Neural cell (in vitro differentiated cells): ENCODE results near the gene HTR7.

ENCODE experiments used
- EP300 ChIP-seq: fragments of 450-650 bp; conservative IDR thresholded peaks from 2 replicates; pipeline ENCODE4 v1.6.1; 2014; ENCODE audit warnings: antibody characterized with exemption, mild to moderate bottlenecking, moderate library complexity; ENCODE audit not compliant: poor library complexity, severe bottlenecking
- TF ChIP-seq, protein P1 (sequence below): fragments of 450-650 bp; IDR thresholded peaks from 2 replicates; pipeline ENCODE4 v1.5.1; 2014; ENCODE audit warnings: antibody characterized with exemption, mild to moderate bottlenecking, moderate library complexity; ENCODE audit not compliant: poor library complexity, severe bottlenecking
- TF ChIP-seq, protein P2 (sequence below): IDR thresholded peaks from 2 replicates; pipeline ENCODE4 v1.6.1; 2012; ENCODE audit warnings: borderline replicate concordance

DNA sequence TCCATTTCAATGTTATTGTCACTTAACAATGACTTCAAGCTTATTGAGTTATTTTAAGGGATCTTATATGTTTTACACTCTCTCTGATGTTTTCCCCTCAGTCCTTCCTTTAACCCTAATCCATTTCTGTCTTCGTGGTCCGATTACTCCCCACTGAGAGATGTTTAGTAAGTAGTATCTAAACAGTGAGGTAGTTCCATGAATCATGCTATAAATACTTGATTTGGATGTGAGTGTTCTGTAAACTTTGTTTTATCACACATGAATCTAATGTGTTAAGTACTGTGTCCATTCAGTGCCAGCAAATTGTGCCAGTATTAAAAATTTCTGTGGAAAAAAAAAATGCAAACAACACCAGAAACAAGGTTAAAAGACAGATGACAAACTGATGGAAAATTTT is 32.5 kb upstream of the HTR7 start:
- TF ChIP-seq, protein P1, sequence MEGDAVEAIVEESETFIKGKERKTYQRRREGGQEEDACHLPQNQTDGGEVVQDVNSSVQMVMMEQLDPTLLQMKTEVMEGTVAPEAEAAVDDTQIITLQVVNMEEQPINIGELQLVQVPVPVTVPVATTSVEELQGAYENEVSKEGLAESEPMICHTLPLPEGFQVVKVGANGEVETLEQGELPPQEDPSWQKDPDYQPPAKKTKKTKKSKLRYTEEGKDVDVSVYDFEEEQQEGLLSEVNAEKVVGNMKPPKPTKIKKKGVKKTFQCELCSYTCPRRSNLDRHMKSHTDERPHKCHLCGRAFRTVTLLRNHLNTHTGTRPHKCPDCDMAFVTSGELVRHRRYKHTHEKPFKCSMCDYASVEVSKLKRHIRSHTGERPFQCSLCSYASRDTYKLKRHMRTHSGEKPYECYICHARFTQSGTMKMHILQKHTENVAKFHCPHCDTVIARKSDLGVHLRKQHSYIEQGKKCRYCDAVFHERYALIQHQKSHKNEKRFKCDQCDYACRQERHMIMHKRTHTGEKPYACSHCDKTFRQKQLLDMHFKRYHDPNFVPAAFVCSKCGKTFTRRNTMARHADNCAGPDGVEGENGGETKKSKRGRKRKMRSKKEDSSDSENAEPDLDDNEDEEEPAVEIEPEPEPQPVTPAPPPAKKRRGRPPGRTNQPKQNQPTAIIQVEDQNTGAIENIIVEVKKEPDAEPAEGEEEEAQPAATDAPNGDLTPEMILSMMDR, result no peak
- no peak for TF ChIP-seq EP300
- TF ChIP-seq, protein P2, sequence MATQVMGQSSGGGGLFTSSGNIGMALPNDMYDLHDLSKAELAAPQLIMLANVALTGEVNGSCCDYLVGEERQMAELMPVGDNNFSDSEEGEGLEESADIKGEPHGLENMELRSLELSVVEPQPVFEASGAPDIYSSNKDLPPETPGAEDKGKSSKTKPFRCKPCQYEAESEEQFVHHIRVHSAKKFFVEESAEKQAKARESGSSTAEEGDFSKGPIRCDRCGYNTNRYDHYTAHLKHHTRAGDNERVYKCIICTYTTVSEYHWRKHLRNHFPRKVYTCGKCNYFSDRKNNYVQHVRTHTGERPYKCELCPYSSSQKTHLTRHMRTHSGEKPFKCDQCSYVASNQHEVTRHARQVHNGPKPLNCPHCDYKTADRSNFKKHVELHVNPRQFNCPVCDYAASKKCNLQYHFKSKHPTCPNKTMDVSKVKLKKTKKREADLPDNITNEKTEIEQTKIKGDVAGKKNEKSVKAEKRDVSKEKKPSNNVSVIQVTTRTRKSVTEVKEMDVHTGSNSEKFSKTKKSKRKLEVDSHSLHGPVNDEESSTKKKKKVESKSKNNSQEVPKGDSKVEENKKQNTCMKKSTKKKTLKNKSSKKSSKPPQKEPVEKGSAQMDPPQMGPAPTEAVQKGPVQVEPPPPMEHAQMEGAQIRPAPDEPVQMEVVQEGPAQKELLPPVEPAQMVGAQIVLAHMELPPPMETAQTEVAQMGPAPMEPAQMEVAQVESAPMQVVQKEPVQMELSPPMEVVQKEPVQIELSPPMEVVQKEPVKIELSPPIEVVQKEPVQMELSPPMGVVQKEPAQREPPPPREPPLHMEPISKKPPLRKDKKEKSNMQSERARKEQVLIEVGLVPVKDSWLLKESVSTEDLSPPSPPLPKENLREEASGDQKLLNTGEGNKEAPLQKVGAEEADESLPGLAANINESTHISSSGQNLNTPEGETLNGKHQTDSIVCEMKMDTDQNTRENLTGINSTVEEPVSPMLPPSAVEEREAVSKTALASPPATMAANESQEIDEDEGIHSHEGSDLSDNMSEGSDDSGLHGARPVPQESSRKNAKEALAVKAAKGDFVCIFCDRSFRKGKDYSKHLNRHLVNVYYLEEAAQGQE, result no peak
